Measurements from ENCODE around the gene PDE4D.
"Not testable (repeated sequence)": the region's sequence is repeated elsewhere in the genome, so short reads cannot be mapped to it uniquely, and the experiment has no call there.

Gene PDE4D

GRCh38 chr5:59496524-59497134, 396.9 kb downstream of the PDE4D start:
- no peak for DNase-seq

- no peak for DNase-seq
Measured at GRCh38 chr5:59491945-59492344, 401.6 kb downstream of the PDE4D start.

- DNase-seq, result no peak
Measured at GRCh38 chr5:59489551-59489950, 404.0 kb downstream of the PDE4D start.

GRCh38 chr5:59487772-59488729, 405.5 kb downstream of the PDE4D start:
- DNase-seq, result no peak

GRCh38 chr5:59487068-59487686, 406.3 kb downstream of the PDE4D start:
- DNase-seq, result no peak

- DNase-seq, result no peak
Measured at GRCh38 chr5:59486508-59486907, 407.0 kb downstream of the PDE4D start.

GRCh38 chr5:59485629-59486439, 407.7 kb downstream of the PDE4D start:
- no peak for DNase-seq

- no peak for DNase-seq
Measured at GRCh38 chr5:59485107-59485506, 408.4 kb downstream of the PDE4D start.

- DNase-seq, result no peak
Measured at GRCh38 chr5:59484618-59485017, 408.9 kb downstream of the PDE4D start.

- DNase-seq, result no peak
Measured at GRCh38 chr5:59483971-59484472, 409.5 kb downstream of the PDE4D start.

GRCh38 chr5:59479086-59479485, 414.4 kb downstream of the PDE4D start:
- DNase-seq, result no peak

- no peak for DNase-seq
Measured at GRCh38 chr5:59474324-59474723, 419.2 kb downstream of the PDE4D start.

GRCh38 chr5:59473611-59474010, 419.9 kb downstream of the PDE4D start:
- DNase-seq, result no peak

- no peak for DNase-seq
Measured at GRCh38 chr5:59471463-59471862, 422.1 kb downstream of the PDE4D start.

GRCh38 chr5:59467969-59468368, 425.6 kb downstream of the PDE4D start:
- DNase-seq, result no peak

GRCh38 chr5:59466271-59466670, 427.3 kb downstream of the PDE4D start:
- DNase-seq, result no peak

GRCh38 chr5:59464969-59465368, 428.6 kb downstream of the PDE4D start:
- no peak for DNase-seq

- DNase-seq, result not testable (repeated sequence)
Measured at GRCh38 chr5:59463618-59464166, 429.8 kb downstream of the PDE4D start.

- DNase-seq, result no peak
Measured at GRCh38 chr5:59462956-59463355, 430.6 kb downstream of the PDE4D start.

GRCh38 chr5:59460368-59461153, 433.0 kb downstream of the PDE4D start:
- no peak for DNase-seq

- DNase-seq, result no peak
Measured at GRCh38 chr5:59458966-59459729, 434.4 kb downstream of the PDE4D start.

All from effector CD4-positive, alpha-beta T cell (primary cell).